ENCODE data around the gene PPARG. TPM values are rescaled to one million over a fixed set of nuclear protein-coding genes. Genes with fewer than 3 reads are reported as not detected.

PPARG gene
- total RNA-seq, 1 experiment from 2014 or later, result not detected

GRCh38 chr3:12420393-12420792 is 131.5 kb downstream of the PPARG start:
- Histone ChIP-seq H2AFZ (ENCODE audit: low read length) (no peak overlapping the region), H3K4me2 (ENCODE audit: low read depth, low read length, poor library complexity, severe bottlenecking) (no peak overlapping the region), H3K27me3 (ENCODE audit: low read length) (no peaks in the 10 kb centered on the region), H3K4me1 (ENCODE audit: low read length) (no peaks in the 10 kb centered on the region), H3K9me3 (ENCODE audit: low read length) (no peaks in the 10 kb centered on the region), H3K27ac (ENCODE audit: low read length) (no peak overlapping the region), H3K79me2 (ENCODE audit: low read length) (no peaks in the 10 kb centered on the region), H3K9me2 (replicated peaks; ENCODE audit: insufficient read depth, low read length) (no peaks in the 10 kb centered on the region), H3K9ac (ENCODE audit: low read length) (no peak overlapping the region), H3K4me3 (ENCODE audit: low read length) (no peak overlapping the region), H3K36me3 (ENCODE audit: insufficient read depth, low read length) (no peaks in the 10 kb centered on the region), H4K20me1 (ENCODE audit: insufficient read depth, low read depth, low read length) (no peaks in the 10 kb centered on the region)
- DNase-seq, result no peak

GRCh38 chr3:12421132-12421531 is 132.3 kb downstream of the PPARG start:
- Histone ChIP-seq H3K9ac (ENCODE audit: low read length) (no peak overlapping the region), H2AFZ (ENCODE audit: low read length) (no peak overlapping the region), H4K20me1 (ENCODE audit: insufficient read depth, low read depth, low read length) (no peaks in the 10 kb centered on the region), H3K79me2 (ENCODE audit: low read length) (no peaks in the 10 kb centered on the region), H3K4me1 (ENCODE audit: low read length) (no peaks in the 10 kb centered on the region), H3K27me3 (ENCODE audit: low read length) (no peaks in the 10 kb centered on the region), H3K4me3 (ENCODE audit: low read length) (no peak overlapping the region), H3K27ac (ENCODE audit: low read length) (no peak overlapping the region), H3K36me3 (ENCODE audit: insufficient read depth, low read length) (no peaks in the 10 kb centered on the region), H3K9me3 (ENCODE audit: low read length) (no peaks in the 10 kb centered on the region), H3K9me2 (replicated peaks; ENCODE audit: insufficient read depth, low read length) (no peaks in the 10 kb centered on the region), H3K4me2 (ENCODE audit: low read depth, low read length, poor library complexity, severe bottlenecking) (no peak overlapping the region)
- no peak for DNase-seq

- H3K4me2 ChIP-seq (ENCODE audit: low read depth, low read length, poor library complexity, severe bottlenecking), result no peak overlapping the region
Measured at GRCh38 chr3:12423131-12423530, 134.3 kb downstream of the PPARG start.

DNA sequence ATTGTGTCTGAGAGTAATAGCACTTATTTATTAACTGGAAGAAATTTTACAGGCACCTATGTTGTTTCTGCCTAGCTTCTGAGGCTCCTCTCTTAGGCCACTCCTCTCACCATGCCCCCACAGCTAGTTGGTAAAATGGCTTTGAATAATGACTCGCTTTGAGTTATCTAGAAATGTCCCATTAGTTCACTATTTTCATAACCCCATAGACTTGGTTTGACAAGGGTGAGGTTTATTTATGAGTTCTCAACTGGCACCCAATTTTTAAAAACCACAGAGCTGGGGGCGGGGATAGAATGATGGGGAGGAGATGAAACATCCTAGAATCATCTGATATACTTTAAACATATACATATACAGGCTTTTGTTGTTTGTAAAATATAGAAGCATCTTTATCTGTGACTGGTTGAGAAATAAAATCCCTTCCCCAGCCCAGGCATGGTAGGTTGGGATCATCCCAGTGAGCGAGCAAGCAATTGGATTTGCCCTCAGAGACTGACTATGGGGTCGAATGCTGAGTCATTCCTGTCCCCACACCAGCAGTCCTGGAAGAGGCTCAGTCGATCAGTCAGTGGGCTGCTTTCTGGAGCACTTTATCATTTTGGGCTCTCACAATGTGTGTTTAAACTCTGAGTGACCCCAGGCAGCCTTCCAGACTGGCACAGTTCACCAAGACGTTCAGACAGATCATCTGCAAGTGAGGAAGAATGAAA is 135.2 kb downstream of the PPARG start:
- Histone ChIP-seq H3K4me2 (ENCODE audit: low read depth, low read length, poor library complexity, severe bottlenecking) (no peak overlapping the region), H3K4me3 (ENCODE audit: low read length) (no peak overlapping the region), H3K79me2 (ENCODE audit: low read length) (no peaks in the 10 kb centered on the region), H3K27me3 (ENCODE audit: low read length) (no peaks in the 10 kb centered on the region), H4K20me1 (ENCODE audit: insufficient read depth, low read depth, low read length) (no peaks in the 10 kb centered on the region), H3K27ac (ENCODE audit: low read length) (no peak overlapping the region), H3K4me1 (ENCODE audit: low read length) (no peaks in the 10 kb centered on the region), H3K36me3 (ENCODE audit: insufficient read depth, low read length) (no peaks in the 10 kb centered on the region), H2AFZ (ENCODE audit: low read length) (no peak overlapping the region), H3K9ac (ENCODE audit: low read length) (no peak overlapping the region), H3K9me3 (ENCODE audit: low read length) (no peaks in the 10 kb centered on the region), H3K9me2 (replicated peaks; ENCODE audit: insufficient read depth, low read length) (no peaks in the 10 kb centered on the region)
- DNase-seq, result no peak

More at GRCh38 chr3:12423131-12423530, 134.3 kb downstream of the PPARG start:
- H2AFZ ChIP-seq (ENCODE audit: low read length), result no peak overlapping the region
- no peaks in the 10 kb centered on the region for H3K27me3 ChIP-seq (ENCODE audit: low read length)
- no peak overlapping the region for H3K4me3 ChIP-seq (ENCODE audit: low read length)
- H3K79me2 ChIP-seq (ENCODE audit: low read length), result no peaks in the 10 kb centered on the region
- H3K36me3 ChIP-seq (ENCODE audit: insufficient read depth, low read length), result no peaks in the 10 kb centered on the region
- no peaks in the 10 kb centered on the region for H3K4me1 ChIP-seq (ENCODE audit: low read length)
- H3K27ac ChIP-seq (ENCODE audit: low read length), result no peak overlapping the region
- H3K9ac ChIP-seq (ENCODE audit: low read length), result no peak overlapping the region
- H3K9me2 ChIP-seq (replicated peaks; ENCODE audit: insufficient read depth, low read length), result no peaks in the 10 kb centered on the region
- H4K20me1 ChIP-seq (ENCODE audit: insufficient read depth, low read depth, low read length), result no peaks in the 10 kb centered on the region
- DNase-seq, result no peak
- no peaks in the 10 kb centered on the region for H3K9me3 ChIP-seq (ENCODE audit: low read length)

- Histone ChIP-seq H3K27me3 (ENCODE audit: low read length) (no peaks in the 10 kb centered on the region), H3K79me2 (ENCODE audit: low read length) (no peaks in the 10 kb centered on the region), H4K20me1 (ENCODE audit: insufficient read depth, low read depth, low read length) (no peaks in the 10 kb centered on the region), H3K4me1 (ENCODE audit: low read length) (no peaks in the 10 kb centered on the region), H3K4me3 (ENCODE audit: low read length) (no peak overlapping the region), H3K9me2 (replicated peaks; ENCODE audit: insufficient read depth, low read length) (no peaks in the 10 kb centered on the region), H3K36me3 (ENCODE audit: insufficient read depth, low read length) (no peaks in the 10 kb centered on the region), H3K27ac (ENCODE audit: low read length) (no peak overlapping the region), H3K9me3 (ENCODE audit: low read length) (no peaks in the 10 kb centered on the region), H3K4me2 (ENCODE audit: low read depth, low read length, poor library complexity, severe bottlenecking) (no peak overlapping the region), H2AFZ (ENCODE audit: low read length) (no peak overlapping the region), H3K9ac (ENCODE audit: low read length) (no peak overlapping the region)
- DNase-seq, result no peak
Measured at GRCh38 chr3:12424635-12425319, 135.9 kb downstream of the PPARG start.

- H4K20me1 ChIP-seq (ENCODE audit: insufficient read depth, low read depth, low read length), result no peaks in the 10 kb centered on the region
- no peaks in the 10 kb centered on the region for H3K27me3 ChIP-seq (ENCODE audit: low read length)
- no peak overlapping the region for H3K9ac ChIP-seq (ENCODE audit: low read length)
- no peak for DNase-seq
- no peaks in the 10 kb centered on the region for H3K9me3 ChIP-seq (ENCODE audit: low read length)
- no peaks in the 10 kb centered on the region for H3K36me3 ChIP-seq (ENCODE audit: insufficient read depth, low read length)
- no peaks in the 10 kb centered on the region for H3K4me1 ChIP-seq (ENCODE audit: low read length)
- H3K4me2 ChIP-seq (ENCODE audit: low read depth, low read length, poor library complexity, severe bottlenecking), result no peak overlapping the region
- no peaks in the 10 kb centered on the region for H3K79me2 ChIP-seq (ENCODE audit: low read length)
- H3K4me3 ChIP-seq (ENCODE audit: low read length), result no peak overlapping the region
- no peaks in the 10 kb centered on the region for H3K9me2 ChIP-seq (replicated peaks; ENCODE audit: insufficient read depth, low read length)
- no peak overlapping the region for H2AFZ ChIP-seq (ENCODE audit: low read length)
- H3K27ac ChIP-seq (ENCODE audit: low read length), result no peak overlapping the region
Measured at GRCh38 chr3:12425850-12426579, 137.1 kb downstream of the PPARG start.

DNA sequence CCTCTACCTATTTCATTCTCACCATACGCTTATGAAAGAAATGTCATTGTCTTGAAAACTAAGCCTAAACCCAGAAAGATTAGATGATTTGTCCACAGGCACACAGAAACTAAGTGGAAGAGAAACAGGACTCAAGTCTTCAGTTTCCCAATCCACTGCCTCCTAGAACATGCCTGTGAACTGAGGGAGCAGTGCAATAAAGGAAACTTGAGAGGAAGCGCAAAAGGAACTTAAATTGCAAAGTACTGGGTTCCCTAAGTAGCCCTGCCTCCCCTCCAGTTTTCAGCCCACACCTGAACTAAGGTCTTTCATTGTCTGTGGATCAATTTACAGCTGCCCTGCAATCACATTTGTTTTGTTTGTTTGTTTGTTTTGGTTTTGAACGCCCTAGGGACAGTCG is 138.7 kb downstream of the PPARG start:
- H3K9me3 ChIP-seq (ENCODE audit: low read length), result no peaks in the 10 kb centered on the region

GRCh38 chr3:12428126-12428525 is 139.3 kb downstream of the PPARG start:
- H2AFZ ChIP-seq (ENCODE audit: low read length), result no peak overlapping the region
- no peak for DNase-seq
- no peaks in the 10 kb centered on the region for H3K9me2 ChIP-seq (replicated peaks; ENCODE audit: insufficient read depth, low read length)
- no peak overlapping the region for H3K9ac ChIP-seq (ENCODE audit: low read length)
- H3K79me2 ChIP-seq (ENCODE audit: low read length), result no peaks in the 10 kb centered on the region
- H3K27ac ChIP-seq (ENCODE audit: low read length), result no peak overlapping the region
- no peak overlapping the region for H3K4me2 ChIP-seq (ENCODE audit: low read depth, low read length, poor library complexity, severe bottlenecking)
- H3K36me3 ChIP-seq (ENCODE audit: insufficient read depth, low read length), result no peaks in the 10 kb centered on the region
- no peaks in the 10 kb centered on the region for H4K20me1 ChIP-seq (ENCODE audit: insufficient read depth, low read depth, low read length)
- no peak overlapping the region for H3K4me3 ChIP-seq (ENCODE audit: low read length)
- H3K4me1 ChIP-seq (ENCODE audit: low read length), result no peaks in the 10 kb centered on the region
- H3K27me3 ChIP-seq (ENCODE audit: low read length), result no peaks in the 10 kb centered on the region
- no peaks in the 10 kb centered on the region for H3K9me3 ChIP-seq (ENCODE audit: low read length)

More for the DNA sequence above, 138.7 kb downstream of the PPARG start:
- H3K9ac ChIP-seq (ENCODE audit: low read length), result no peak overlapping the region
- H3K4me2 ChIP-seq (ENCODE audit: low read depth, low read length, poor library complexity, severe bottlenecking), result no peak overlapping the region
- no peak overlapping the region for H2AFZ ChIP-seq (ENCODE audit: low read length)
- no peaks in the 10 kb centered on the region for H3K9me2 ChIP-seq (replicated peaks; ENCODE audit: insufficient read depth, low read length)
- H3K4me3 ChIP-seq (ENCODE audit: low read length), result no peak overlapping the region
- no peaks in the 10 kb centered on the region for H3K36me3 ChIP-seq (ENCODE audit: insufficient read depth, low read length)
- H3K27me3 ChIP-seq (ENCODE audit: low read length), result no peaks in the 10 kb centered on the region
- no peak overlapping the region for H3K27ac ChIP-seq (ENCODE audit: low read length)
- H3K79me2 ChIP-seq (ENCODE audit: low read length), result no peaks in the 10 kb centered on the region
- H3K4me1 ChIP-seq (ENCODE audit: low read length), result no peaks in the 10 kb centered on the region
- H4K20me1 ChIP-seq (ENCODE audit: insufficient read depth, low read depth, low read length), result no peaks in the 10 kb centered on the region
- no peak for DNase-seq
